HCT116 (cell line): ENCODE data around the gene SKAP1. TPM values are rescaled to one million over a fixed set of nuclear protein-coding genes. Genes with fewer than 3 reads are reported as not detected.

Experiments
- ATAC-seq: fragments of 200-7000 bp; cut with Tn5 transposase; 2 replicates; pipeline ENCODE4 v1.9.1; 2020; ENCODE audit warnings: mild to moderate bottlenecking, moderate library complexity
- BruUV-seq: library from RNA; stranded (reverse); fragments of 400-500 nt; replicated peaks from 2 replicates; lab custom pipeline; 2021; lab: Mats Ljungman, UMichigan
- CTCF ChIA-PET: fragments of 300-600 bp; sonication (Branson Sonifier 250); formaldehyde crosslinking; loops from one replicate; lab custom pipeline; 2021; ENCODE audit warnings: antibody characterized with exemption; lab: Charles Lee
- POLR2A ChIA-PET: fragments of 300-600, 350-600 bp; sonication (Branson Sonifier 250); formaldehyde crosslinking; loops from one replicate; lab custom pipeline; 2021; ENCODE audit warnings: antibody characterized with exemption; lab: Charles Lee
- RAD21 ChIA-PET, 2 experiments: fragments of 300-600 bp; sonication (Branson Sonifier 250); formaldehyde crosslinking; loops; one replicate each; lab custom pipeline; 2023; ENCODE audit warnings: low total read pairs in 2 of 2; ENCODE audit not compliant: uncharacterized antibody in 2 of 2, unreplicated experiment in 2 of 2, low non-redundant PET in 1 of 2; lab: Charles Lee
- DNase-seq: peaks from one replicate; pipeline ENCODE4 v3.0.0-alpha.2; 2010; ENCODE audit warnings: low read depth, low spot score
- H2AFZ ChIP-seq: fragments of 200-600 bp; shearing (Covaris generic), sonication (generic); 2 replicates; pipeline ENCODE4 v1.6.1; 2017; ENCODE audit warnings: low read depth, mixed run types, mixed read lengths, antibody characterized with exemption, low read length; ENCODE audit not compliant: poor library complexity, severe bottlenecking
- H3K27ac ChIP-seq: 2 replicates; pipeline ENCODE4 v1.5.1; 2012; ENCODE audit warnings: low read depth, low read length
- H3K27me3 ChIP-seq: fragments of 200-600 bp; sonication (generic); 2 replicates; pipeline ENCODE4 v1.6.1; 2016; ENCODE audit warnings: mixed run types, low read length, mixed read lengths; ENCODE audit not compliant: insufficient read depth
- H3K36me3 ChIP-seq, 2 experiments: fragments of 200-500 bp in 1 of 2; fragments of 200-600 bp in 1 of 2; sonication (Bioruptor generic) in 1 of 2; sonication (generic) in 1 of 2; 2 replicates each; pipeline versions ENCODE4 v1.5.1 to v1.6.1; 2014 to 2016; ENCODE audit warnings: low read length in 2 of 2, inconsistent platforms in 1 of 2, mixed read lengths in 1 of 2, mixed run types in 1 of 2; ENCODE audit not compliant: insufficient read depth in 2 of 2, control insufficient read depth in 1 of 2
- H3K4me1 ChIP-seq, 2 experiments: fragments of 200-600 bp in 1 of 2; sonication (generic) in 1 of 2; 2 replicates each; pipeline versions ENCODE4 v1.5.1 to v1.6.1; 2012 to 2017; ENCODE audit warnings: low read length in 2 of 2, inconsistent platforms in 1 of 2, mild to moderate bottlenecking in 1 of 2, mixed read lengths in 1 of 2, mixed run types in 1 of 2, moderate library complexity in 1 of 2; ENCODE audit not compliant: insufficient read depth in 2 of 2, control insufficient read depth in 1 of 2
- H3K4me2 ChIP-seq: fragments of 200-600 bp; sonication (generic); 2 replicates; pipeline ENCODE4 v1.6.1; 2017; ENCODE audit warnings: mixed run types, low read length, mixed read lengths
- H3K4me3 ChIP-seq, 2 experiments: fragments of 200-600 bp in 1 of 2; sonication (generic) in 1 of 2; replicated peaks in 1 of 2; 2 replicates each; pipeline ENCODE4 v1.5.1; 2011 to 2016; ENCODE audit warnings: low read length in 2 of 2, control low read depth in 1 of 2, low read depth in 1 of 2, mild to moderate bottlenecking in 1 of 2, mixed read lengths in 1 of 2, mixed run types in 1 of 2
- H3K79me2 ChIP-seq: fragments of 200-600 bp; sonication (generic); 2 replicates; pipeline ENCODE4 v1.6.1; 2017; ENCODE audit warnings: mild to moderate bottlenecking, mixed run types, low read length, moderate library complexity, mixed read lengths; ENCODE audit not compliant: insufficient read depth
- H3K9ac ChIP-seq: fragments of 200-600 bp; sonication (generic); 2 replicates; pipeline ENCODE4 v1.6.1; 2016; ENCODE audit warnings: low read length, mixed read lengths
- H3K9me2 ChIP-seq: fragments of 200-600 bp; sonication (generic), shearing (Covaris generic); 2 replicates; pipeline ENCODE4 v1.6.1; 2017; ENCODE audit warnings: mixed run types, mild to moderate bottlenecking, moderate library complexity; ENCODE audit not compliant: insufficient read depth
- H3K9me3 ChIP-seq, 2 experiments: fragments of 200-500 bp in 1 of 2; fragments of 200-600 bp in 1 of 2; sonication (Bioruptor generic) in 1 of 2; sonication (generic) in 1 of 2; 2 replicates each; pipeline ENCODE4 v1.6.1; 2014 to 2017; ENCODE audit warnings: low read length in 2 of 2, mixed read lengths in 2 of 2, inconsistent platforms in 1 of 2, low read depth in 1 of 2, mild to moderate bottlenecking in 1 of 2, mixed run types in 1 of 2, moderate library complexity in 1 of 2; ENCODE audit not compliant: control insufficient read depth in 1 of 2, insufficient read depth in 1 of 2
- H4K20me1 ChIP-seq: fragments of 200-600 bp; sonication (generic), shearing (Covaris generic); 2 replicates; pipeline ENCODE4 v1.6.1; 2017; ENCODE audit warnings: mixed run types, mild to moderate bottlenecking, moderate library complexity; ENCODE audit not compliant: insufficient read depth
- ATF3 ChIP-seq: IDR thresholded peaks from 2 replicates; pipeline ENCODE4 v1.6.1; 2012
- CBX3 ChIP-seq: IDR thresholded peaks from 2 replicates; pipeline ENCODE4 v1.6.1; 2012; ENCODE audit warnings: low read depth
- CEBPB ChIP-seq: IDR thresholded peaks from 2 replicates; pipeline ENCODE4 v1.6.1; 2012; ENCODE audit warnings: low read depth
- CTCF ChIP-seq, 3 experiments: fragments of 200-600 bp in 1 of 3; sonication (generic) in 1 of 3; IDR thresholded peaks in 2 of 3; conservative IDR thresholded peaks in 1 of 3; 2 replicates each; pipeline ENCODE4 v1.5.1; 2012 to 2017; ENCODE audit warnings: low read depth in 2 of 3, low read length in 2 of 3, antibody characterized with exemption in 1 of 3, borderline replicate concordance in 1 of 3, control low read depth in 1 of 3, mild to moderate bottlenecking in 1 of 3, mixed read lengths in 1 of 3, mixed run types in 1 of 3, moderate library complexity in 1 of 3; ENCODE audit not compliant: insufficient read depth in 1 of 3
- EGR1 ChIP-seq: IDR thresholded peaks from 2 replicates; pipeline ENCODE4 v1.6.1; 2012; ENCODE audit warnings: low read depth
- ELF1 ChIP-seq: IDR thresholded peaks from 2 replicates; pipeline ENCODE4 v1.6.1; 2012; ENCODE audit warnings: low read depth, borderline replicate concordance
- EZH2 ChIP-seq: fragments of 200-600 bp; sonication (generic); IDR thresholded peaks from 2 replicates; pipeline ENCODE4 v1.6.1; 2017; ENCODE audit warnings: antibody characterized with exemption, mixed run types
- EZH2phosphoT487 ChIP-seq: fragments of 200-600 bp; IDR thresholded peaks from 2 replicates; pipeline ENCODE4 v1.6.1; 2018; ENCODE audit warnings: antibody characterized with exemption, borderline replicate concordance
- FOSL1 ChIP-seq: IDR thresholded peaks from 2 replicates; pipeline ENCODE4 v1.6.1; 2012; ENCODE audit warnings: low read depth
- JUND ChIP-seq: IDR thresholded peaks from 2 replicates; pipeline ENCODE4 v1.6.1; 2012
- MAX ChIP-seq: IDR thresholded peaks from 2 replicates; pipeline ENCODE4 v1.6.1; 2012
- POLR2A ChIP-seq: IDR thresholded peaks from 2 replicates; pipeline ENCODE4 v1.7.0; 2011; ENCODE audit warnings: borderline replicate concordance; ENCODE audit not compliant: insufficient read depth, insufficient read length; ENCODE audit errors: extremely low read depth
- POLR2AphosphoS5 ChIP-seq: IDR thresholded peaks from 2 replicates; pipeline ENCODE4 v1.6.1; 2011; ENCODE audit warnings: mild to moderate bottlenecking, low read depth, low read length, moderate library complexity
- RAD21 ChIP-seq: IDR thresholded peaks from 2 replicates; pipeline ENCODE4 v1.6.1; 2012; ENCODE audit warnings: low read depth, mild to moderate bottlenecking
- REST ChIP-seq: IDR thresholded peaks from 2 replicates; pipeline ENCODE4 v1.6.1; 2012; ENCODE audit warnings: low read depth
- SIN3A ChIP-seq: IDR thresholded peaks from 2 replicates; pipeline ENCODE4 v1.6.1; 2012; ENCODE audit warnings: low read depth
- SP1 ChIP-seq: IDR thresholded peaks from 2 replicates; pipeline ENCODE4 v1.6.1; 2012; ENCODE audit warnings: low read depth
- SRF ChIP-seq: IDR thresholded peaks from 2 replicates; pipeline ENCODE4 v1.6.1; 2012; ENCODE audit warnings: low read depth
- TCF7L2 ChIP-seq: IDR thresholded peaks from 2 replicates; pipeline ENCODE4 v1.7.0; 2011; ENCODE audit warnings: borderline replicate concordance, inconsistent platforms; ENCODE audit not compliant: insufficient read depth, insufficient read length; ENCODE audit errors: extremely low read depth
- YY1 ChIP-seq: IDR thresholded peaks from 2 replicates; pipeline ENCODE4 v1.6.1; 2011; ENCODE audit warnings: low read length, low read depth, moderate library complexity, mild to moderate bottlenecking; ENCODE audit not compliant: insufficient replicate concordance; ENCODE audit errors: extremely low read depth
- ZNF274 ChIP-seq: fragments of 200-500 bp; sonication (Bioruptor generic); IDR thresholded peaks from 2 replicates; pipeline ENCODE4 v1.6.1; 2014; ENCODE audit warnings: mild to moderate bottlenecking, low read depth, low read length, inconsistent platforms
- intact Hi-C: fragments of 100-400 bp; cut with micrococcal nuclease; formaldehyde crosslinking; loops from 2 replicates; pipeline ENCODE4 v1.10.0; 2022
- total RNA-seq: library from RNA; stranded (reverse); gene quantifications from one replicate; pipeline ENCODE4 v1.2.1, GENCODE V29; 2021; ENCODE audit not compliant: unreplicated experiment

Gene SKAP1
- total RNA-seq, 1 experiment from 2014 or later: 12.4 TPM

GRCh38 chr17:48472411-48473281 is 42.6 kb upstream of the SKAP1 start:
- POLR2A ChIA-PET: interaction anchor here (0.8 to 2.3 kb wide), 5 partner anchors 9 to 106 kb away, joined by 3 to 12 read pairs (median 3); partner anchors contain the start of gene HOXB4
- Histone ChIP-seq H3K4me3 (peak overlapping the region in 1 of 2 experiments; percentile 25; a peak in 3 of 4 replicates), H3K9me2 (no peaks in the 10 kb centered on the region), H2AFZ (peak overlapping the region; percentile 73), H3K9me3 (no peaks in the 10 kb centered on the region), H3K27me3 (no peaks in the 10 kb centered on the region), H3K4me2 (peak overlapping the region; percentile 66), H3K27ac (peak overlapping the region; percentile 74), H4K20me1 (no peaks in the 10 kb centered on the region), H3K9ac (peak overlapping the region; percentile 58), H3K79me2 (no peaks in the 10 kb centered on the region), H3K36me3 (no peaks in the 10 kb centered on the region), H3K4me1 (peaks cover 24 to 37% of the 10 kb centered on the region in 2 experiments)
- RAD21 ChIA-PET: interaction anchor here in 1 of 2 experiments (1.4 kb wide), 1 partner anchor 10 kb away, joined by 3 read pairs; no protein-coding TSS in a partner anchor
- DNase-seq (peak; percentile 60), ATAC-seq (peak; percentile 70)
- TSS peak; percentile 74 for BruUV-seq
- CTCF ChIA-PET: interaction anchor here (0.6 to 0.9 kb wide), 3 partner anchors 11 to 15 kb away, joined by 3 to 4 read pairs (median 3); no protein-coding TSS in a partner anchor
- intact Hi-C loops: no loop called here
- no peak for TF ChIP-seq SIN3A
- peak; percentile 64 for TF ChIP-seq SP1
- peak; percentile 68 for TF ChIP-seq POLR2AphosphoS5
- TF ChIP-seq RAD21: no peak; the same call in 1 of the 2 replicates
- TF ChIP-seq TCF7L2: no peak
- TF ChIP-seq YY1: no peak
- TF ChIP-seq EGR1: no peak
- no peak for TF ChIP-seq ZNF274
- peak; percentile 41; the same call in 1 of the 2 replicates for TF ChIP-seq FOSL1
- no peak for TF ChIP-seq ATF3
- TF ChIP-seq POLR2A: no peak
- no peak for TF ChIP-seq SRF
- TF ChIP-seq REST: no peak
- peak; percentile 75; the same call in 1 of the 2 replicates for TF ChIP-seq CBX3
- TF ChIP-seq ELF1: no peak
- TF ChIP-seq MAX: peak; percentile 33; the same call in 1 of the 2 replicates
- TF ChIP-seq EZH2: no peak
- no peak for TF ChIP-seq EZH2phosphoT487
- TF ChIP-seq CEBPB: no peak; the same call in 1 of the 2 replicates
- no peak for TF ChIP-seq CTCF (IDR thresholded peaks at IDR 0.05 in 2 of 3, conservative IDR thresholded peaks at IDR 0.05 in 1 of 3; ENCODE audit: borderline replicate concordance in 1 of 3, insufficient read depth in 1 of 3, low read depth in 2 of 3, low read length in 2 of 3)
- TF ChIP-seq JUND: no peak
